Kidney epithelial cell (primary cell): ENCODE results near the gene IGSF22. TPM values are rescaled to one million over a fixed set of nuclear protein-coding genes. Genes with fewer than 3 reads are reported as not detected.

Experiments
- DNase-seq: peaks from one replicate; pipeline ENCODE4 v3.0.0-alpha.2; 2010; ENCODE audit warnings: low read depth
- H3K27me3 ChIP-seq: 2 replicates; pipeline ENCODE4 v1.6.0; 2011; ENCODE audit warnings: low read length; ENCODE audit not compliant: control insufficient read depth, insufficient read depth
- H3K36me3 ChIP-seq: 2 replicates; pipeline ENCODE4 v1.5.1; 2011; ENCODE audit warnings: low read length; ENCODE audit not compliant: control insufficient read depth, insufficient read depth
- H3K4me3 ChIP-seq: 2 replicates; pipeline ENCODE4 v1.5.1; 2011; ENCODE audit warnings: low read depth, mild to moderate bottlenecking, control low read depth, low read length
- total RNA-seq: library from RNA; depleted of rRNA; stranded (reverse); fragments of >200 nt; gene quantifications from 2 replicates; pipeline ENCODE4 v1.2.3, GENCODE V29; 2015
- TF ChIP-seq, protein P1 (sequence below): IDR thresholded peaks from 2 replicates; pipeline ENCODE4 v1.5.1; 2011; ENCODE audit warnings: mild to moderate bottlenecking, moderate library complexity, low read length, control low read depth, inconsistent platforms; ENCODE audit not compliant: insufficient read depth, poor library complexity, severe bottlenecking

The IGSF22 gene
- total RNA-seq, 1 donor from 2014 or later = 0.04 TPM

DNA sequence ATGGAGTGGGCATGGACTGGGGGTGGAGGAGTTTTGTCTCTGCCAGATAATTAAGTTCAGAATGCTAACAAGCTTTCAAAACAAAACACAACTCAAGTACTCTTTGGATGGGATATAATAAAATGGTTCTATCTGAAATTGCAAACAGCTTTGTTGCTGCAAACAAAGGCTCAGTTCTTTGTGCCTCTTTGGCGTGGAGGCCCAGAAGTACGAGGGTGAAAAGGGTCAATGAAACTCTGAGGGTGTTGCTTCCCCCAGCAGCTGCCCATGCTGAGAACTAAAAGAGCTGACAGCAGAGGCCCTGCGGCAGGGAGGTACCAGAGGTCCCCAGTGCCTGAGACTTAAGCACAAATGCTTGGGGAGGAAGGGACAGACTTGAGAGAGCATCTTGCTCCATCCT, 26.5 kb upstream of the IGSF22 start:
- TF ChIP-seq, protein P1, sequence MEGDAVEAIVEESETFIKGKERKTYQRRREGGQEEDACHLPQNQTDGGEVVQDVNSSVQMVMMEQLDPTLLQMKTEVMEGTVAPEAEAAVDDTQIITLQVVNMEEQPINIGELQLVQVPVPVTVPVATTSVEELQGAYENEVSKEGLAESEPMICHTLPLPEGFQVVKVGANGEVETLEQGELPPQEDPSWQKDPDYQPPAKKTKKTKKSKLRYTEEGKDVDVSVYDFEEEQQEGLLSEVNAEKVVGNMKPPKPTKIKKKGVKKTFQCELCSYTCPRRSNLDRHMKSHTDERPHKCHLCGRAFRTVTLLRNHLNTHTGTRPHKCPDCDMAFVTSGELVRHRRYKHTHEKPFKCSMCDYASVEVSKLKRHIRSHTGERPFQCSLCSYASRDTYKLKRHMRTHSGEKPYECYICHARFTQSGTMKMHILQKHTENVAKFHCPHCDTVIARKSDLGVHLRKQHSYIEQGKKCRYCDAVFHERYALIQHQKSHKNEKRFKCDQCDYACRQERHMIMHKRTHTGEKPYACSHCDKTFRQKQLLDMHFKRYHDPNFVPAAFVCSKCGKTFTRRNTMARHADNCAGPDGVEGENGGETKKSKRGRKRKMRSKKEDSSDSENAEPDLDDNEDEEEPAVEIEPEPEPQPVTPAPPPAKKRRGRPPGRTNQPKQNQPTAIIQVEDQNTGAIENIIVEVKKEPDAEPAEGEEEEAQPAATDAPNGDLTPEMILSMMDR = no peak
- H3K27me3 ChIP-seq = no peaks in the 10 kb centered on the region
- no peaks in the 10 kb centered on the region for H3K36me3 ChIP-seq
- H3K4me3 ChIP-seq = no peak overlapping the region
- DNase-seq = no peak

DNA sequence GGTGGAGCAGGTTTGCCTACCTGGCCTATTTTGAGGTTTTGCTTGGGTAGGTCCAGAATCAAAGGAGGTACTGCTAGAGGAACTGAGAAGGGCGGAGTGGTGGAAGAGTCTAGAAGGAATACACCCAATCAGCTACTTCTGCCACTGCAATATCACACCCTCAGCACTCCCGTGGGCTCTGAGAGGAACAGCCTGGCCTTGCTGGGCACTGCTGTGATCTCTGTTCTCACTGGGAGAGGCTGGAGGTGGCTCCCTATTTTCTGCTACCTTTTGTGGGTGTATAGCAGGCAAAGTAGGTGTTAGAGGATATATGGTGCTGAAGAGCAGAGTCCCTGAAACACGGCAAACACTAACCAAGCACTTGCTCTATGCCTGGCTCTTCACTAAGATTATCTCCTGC, 25.0 kb upstream of the IGSF22 start:
- no peaks in the 10 kb centered on the region for H3K27me3 ChIP-seq
- no peak for DNase-seq
- H3K36me3 ChIP-seq = no peaks in the 10 kb centered on the region
- no peak overlapping the region for H3K4me3 ChIP-seq
- TF ChIP-seq, protein P1 = no peak

DNA sequence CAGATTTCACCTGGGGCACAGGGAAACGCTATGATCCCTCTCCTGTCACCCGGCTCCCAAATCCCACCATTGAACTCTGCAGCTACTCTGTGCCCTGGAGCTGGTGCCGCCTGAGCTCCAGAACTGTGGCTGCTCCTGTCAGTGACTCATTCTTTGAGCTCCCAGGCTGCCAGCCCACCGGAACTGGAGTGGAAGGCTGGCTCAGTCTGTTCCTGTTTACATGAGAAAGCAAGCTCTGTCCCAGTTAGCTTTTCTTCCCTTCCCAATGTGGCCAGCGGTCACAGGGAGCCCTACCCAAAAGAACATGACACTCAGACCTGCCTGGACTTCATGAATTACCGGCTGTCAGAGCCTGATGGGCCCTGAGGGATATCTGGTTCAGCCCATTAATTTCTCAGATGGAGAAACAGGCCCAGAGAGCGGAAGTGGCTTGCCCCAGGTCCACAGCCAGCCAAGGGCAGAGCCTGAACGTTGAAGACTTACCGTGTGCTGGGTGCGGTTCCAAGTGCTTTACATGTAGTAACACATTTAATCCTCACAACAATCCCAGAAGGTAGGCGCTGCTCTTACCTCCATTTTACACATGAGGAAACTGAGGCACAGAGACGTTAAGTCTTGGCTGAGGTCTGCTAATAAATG, 23.8 kb upstream of the IGSF22 start:
- TF ChIP-seq, protein P1 = no peak
- Histone ChIP-seq H3K36me3 (no peaks in the 10 kb centered on the region), H3K4me3 (no peak overlapping the region), H3K27me3 (no peaks in the 10 kb centered on the region)
- peak; percentile 58 for DNase-seq

DNA sequence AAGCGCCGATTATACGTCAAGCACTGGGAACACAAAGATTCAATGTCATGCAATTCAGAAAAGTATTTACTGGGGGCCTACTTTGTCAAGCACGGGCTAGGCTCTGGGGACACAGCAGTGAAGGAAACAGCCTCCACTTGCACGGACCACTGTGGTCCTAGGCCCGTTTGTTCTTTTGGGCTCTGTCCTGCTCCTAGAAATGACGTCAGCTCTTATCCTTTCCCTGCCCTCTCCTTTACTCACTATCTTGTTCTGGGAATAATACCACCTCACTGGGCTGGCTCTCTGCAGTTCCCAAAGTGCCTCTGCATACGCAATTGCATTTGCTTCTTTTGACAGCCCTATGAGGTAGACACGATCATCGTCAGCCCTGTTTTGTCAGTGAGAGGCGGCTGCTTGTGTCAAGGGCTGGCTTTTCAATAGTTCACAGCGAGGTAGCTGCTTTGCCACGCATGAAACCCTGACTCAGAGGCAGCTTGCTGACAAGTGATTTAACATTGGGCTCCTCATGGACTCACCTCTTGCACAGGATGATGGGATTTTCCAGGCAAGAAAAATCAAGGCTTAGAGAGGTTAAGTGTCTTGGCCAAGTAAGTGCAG, 22.9 kb upstream of the IGSF22 start:
- H3K36me3 ChIP-seq = no peaks in the 10 kb centered on the region
- no peaks in the 10 kb centered on the region for H3K27me3 ChIP-seq
- TF ChIP-seq, protein P1 = no peak
- H3K4me3 ChIP-seq = no peak overlapping the region
- no peak for DNase-seq

DNA sequence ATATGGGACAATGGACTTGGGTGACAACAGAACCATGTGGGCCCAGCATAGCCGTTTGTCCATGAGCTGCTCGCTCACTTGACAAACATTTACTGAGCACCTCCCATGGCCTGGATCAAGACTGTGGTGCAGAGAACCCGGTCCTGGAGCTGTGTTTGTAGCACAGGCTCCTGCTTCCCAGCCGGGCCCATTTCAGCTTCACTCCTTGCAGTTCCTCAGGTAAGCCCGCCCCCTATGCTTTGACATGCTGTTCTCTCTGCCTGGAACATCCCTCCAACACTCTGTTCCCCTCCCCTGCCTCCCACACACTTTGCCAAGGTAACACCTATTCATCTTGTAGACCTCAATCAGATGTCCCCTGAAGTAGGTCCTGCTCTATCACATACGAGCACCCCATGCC, 19.3 kb upstream of the IGSF22 start:
- H3K27me3 ChIP-seq = no peaks in the 10 kb centered on the region
- H3K36me3 ChIP-seq = no peaks in the 10 kb centered on the region
- no peak overlapping the region for H3K4me3 ChIP-seq
- TF ChIP-seq, protein P1 = no peak
- DNase-seq = no peak
